ENCODE results near the gene EN2.

Gene EN2

DNA sequence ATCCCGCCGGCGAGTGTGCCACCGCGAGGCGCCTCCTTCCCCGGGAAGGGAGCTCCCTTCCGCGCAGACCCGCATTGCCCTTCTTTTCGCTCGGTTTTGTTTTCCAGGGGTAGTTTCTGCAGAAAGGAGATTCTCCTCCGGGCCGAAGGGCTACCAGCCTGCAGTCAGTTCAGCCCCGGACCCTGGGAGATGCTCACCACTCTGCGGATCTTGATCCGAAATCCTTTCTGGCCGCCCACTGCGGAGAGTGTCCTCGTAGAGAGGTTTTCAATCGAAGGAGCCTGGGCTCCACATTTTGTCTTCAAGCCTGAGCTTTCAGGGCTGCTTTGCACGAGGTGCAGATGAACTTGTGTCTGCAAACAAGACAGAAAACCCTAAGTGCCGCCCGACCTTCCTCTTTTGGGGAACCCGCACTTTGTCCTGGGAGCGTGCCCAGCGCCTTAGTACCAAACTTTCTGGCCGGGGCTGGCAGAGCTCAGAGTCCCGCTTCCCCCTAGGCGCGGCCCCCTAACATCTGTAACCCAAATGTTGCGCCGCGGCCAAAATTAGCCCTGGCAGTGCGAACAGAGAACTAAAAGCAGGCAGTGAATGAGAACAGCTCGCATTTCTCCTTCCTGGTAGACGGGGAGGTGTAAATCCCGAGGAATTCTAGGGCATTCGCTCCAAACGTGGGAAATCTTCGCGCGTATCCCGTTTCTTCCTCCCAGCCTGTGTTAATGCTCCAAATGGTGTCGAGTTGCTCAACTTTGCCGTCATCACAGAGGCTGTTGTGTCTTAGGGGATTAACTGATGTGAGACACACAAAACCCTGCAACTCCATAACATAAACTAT lies 6.7 kb upstream of the EN2 start:
- no peak for DNase-seq (ENCODE audit: low spot score)

DNA sequence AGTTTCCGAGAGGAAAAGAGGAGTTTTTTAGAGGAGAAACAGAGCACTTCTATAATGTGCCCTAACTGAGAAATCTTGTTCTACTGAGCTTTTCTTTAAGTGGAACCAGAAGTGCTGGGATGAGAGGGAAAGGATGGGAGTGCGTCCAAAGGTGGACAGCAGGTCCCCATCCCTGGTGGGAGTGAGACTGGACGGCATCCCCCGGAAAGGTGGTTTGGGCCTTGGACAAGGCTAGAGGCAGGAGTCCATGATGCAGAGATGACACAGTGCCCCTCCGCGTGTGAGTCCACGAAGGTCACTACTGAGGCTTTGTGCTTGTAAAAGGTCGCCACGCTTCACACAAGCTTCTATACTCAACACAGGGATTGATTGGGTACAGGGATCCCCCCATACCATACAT lies 6.1 kb upstream of the EN2 start:
- no peak for DNase-seq (ENCODE audit: low spot score)

DNA sequence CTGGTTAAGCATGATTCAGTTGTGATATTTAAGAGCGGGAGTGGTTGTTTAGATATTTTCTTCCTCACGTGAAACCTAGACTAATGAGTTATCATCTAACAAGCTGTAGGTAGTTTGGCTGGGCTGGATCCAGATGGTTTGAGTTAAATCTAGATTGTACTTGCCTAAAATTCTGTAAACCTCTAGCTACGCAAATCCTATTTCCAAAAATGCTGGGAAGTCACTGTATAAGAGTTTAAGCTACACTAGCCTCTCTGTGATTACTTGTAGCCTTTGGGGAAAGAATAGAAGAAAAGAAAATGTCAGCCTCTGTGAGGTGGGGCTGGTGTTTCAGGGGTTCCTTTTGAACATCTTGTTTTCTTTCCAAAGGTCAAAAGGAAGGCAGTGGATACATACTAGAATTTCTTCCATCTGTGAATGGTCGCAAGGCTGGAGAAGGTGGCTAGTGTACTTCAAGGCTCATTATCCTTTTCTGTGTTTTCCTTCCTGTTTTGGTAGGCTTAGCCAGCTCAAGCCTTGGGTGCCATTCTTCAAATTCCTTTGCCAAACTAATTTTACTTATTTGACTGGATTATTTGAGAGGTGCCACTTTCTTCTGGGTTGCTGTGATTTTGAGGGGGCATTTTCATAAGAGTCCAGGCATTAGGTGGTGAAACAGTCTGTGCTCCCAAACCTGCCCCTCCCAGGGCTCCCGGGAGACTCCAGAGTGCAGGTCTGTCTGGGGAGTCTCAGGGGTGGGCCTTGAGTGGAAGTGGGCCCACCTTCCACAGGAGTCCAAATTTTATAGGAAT lies 5.2 kb upstream of the EN2 start:
- no peak for DNase-seq (ENCODE audit: low spot score)

DNA sequence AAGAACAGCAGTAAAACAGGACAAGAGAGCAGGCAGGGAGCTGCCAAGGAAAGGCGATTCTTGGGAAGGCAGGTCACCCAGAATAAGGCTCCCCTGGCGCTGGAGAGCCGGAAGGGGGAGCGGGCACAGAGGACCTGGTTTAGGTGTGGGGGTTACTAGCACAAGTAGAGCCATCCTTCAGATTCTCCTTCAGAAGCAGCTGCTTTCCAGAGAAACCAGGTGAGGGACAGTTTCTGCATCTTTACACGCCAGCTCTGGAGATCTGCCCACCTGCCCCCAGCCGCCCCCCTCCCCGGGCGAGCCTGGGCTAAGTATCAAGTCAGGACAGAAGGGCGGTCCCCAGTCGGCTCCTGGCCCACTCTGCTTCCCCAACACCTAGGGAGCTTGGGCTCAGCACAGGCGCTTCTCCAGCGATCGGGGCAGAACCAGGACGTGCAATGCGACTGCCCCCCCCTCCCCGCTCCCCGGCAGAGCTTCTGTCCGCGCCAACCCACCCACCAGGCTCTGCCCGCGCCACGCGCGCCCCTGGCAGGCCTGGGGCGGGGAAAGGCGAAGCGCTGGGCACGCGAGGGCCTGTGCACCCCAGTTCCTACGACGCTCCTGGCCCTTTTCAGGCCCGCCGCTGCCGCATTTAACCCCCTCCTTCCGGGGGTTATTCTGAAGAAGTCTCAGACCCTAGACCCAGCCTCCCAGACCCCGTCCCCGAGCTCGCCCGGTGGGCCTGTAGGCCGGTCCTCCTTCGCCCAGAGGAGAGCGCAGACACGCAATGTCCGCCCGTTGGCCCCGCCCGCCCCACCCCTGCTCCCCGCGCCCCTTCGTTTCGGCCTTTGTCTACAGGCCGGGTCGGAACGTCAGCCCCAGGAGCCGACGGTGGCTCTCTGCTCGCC lies 4.4 kb upstream of the EN2 start:
- no peak for DNase-seq (ENCODE audit: low spot score)

DNA sequence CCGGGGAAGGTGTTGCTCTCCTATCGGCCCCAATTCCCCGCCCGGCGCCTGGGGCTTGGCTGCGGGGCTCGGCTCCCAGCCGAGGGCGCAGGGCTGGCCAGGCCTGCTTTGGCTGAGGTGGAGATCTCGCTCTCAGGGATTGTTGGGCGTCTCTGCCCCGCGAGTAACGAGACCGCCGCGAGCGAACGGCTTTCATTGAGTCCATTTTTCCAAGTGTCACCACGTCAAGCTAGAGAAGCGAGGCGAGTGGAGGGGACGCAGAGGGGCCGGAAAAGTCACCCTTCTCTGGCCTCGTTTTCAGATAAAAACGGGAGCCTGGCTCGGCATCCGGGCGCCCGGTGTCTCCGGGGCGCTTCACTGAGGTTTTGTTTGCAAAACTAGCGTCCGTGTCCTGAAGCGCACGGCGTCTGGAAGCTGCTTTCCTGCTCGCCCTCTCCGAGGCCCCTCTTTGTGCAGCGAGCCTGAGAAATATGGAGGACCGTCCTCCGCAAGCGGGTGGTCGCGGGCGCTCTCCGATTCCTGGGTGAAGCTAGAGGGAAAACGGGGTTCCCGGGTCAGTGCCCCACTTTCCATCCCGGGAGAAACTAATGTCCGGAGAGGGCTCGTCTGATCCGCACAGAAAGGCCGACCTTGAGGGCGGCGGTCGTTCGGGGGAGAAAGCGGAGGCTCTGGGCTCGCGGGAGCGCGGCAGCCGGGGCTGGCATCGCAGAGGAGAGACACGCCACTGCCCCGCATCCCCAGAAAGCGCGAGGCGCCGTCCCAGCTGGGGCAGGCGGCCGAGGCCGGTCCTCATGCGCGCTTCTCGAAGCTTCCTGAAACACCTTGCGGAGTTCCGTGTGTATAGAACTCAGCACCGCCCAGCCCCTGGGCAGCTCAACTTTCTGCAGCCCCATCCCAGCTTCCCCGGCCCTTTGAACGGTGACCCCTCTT lies 3.5 kb upstream of the EN2 start:
- DNase-seq (ENCODE audit: low spot score) = no peak

DNA sequence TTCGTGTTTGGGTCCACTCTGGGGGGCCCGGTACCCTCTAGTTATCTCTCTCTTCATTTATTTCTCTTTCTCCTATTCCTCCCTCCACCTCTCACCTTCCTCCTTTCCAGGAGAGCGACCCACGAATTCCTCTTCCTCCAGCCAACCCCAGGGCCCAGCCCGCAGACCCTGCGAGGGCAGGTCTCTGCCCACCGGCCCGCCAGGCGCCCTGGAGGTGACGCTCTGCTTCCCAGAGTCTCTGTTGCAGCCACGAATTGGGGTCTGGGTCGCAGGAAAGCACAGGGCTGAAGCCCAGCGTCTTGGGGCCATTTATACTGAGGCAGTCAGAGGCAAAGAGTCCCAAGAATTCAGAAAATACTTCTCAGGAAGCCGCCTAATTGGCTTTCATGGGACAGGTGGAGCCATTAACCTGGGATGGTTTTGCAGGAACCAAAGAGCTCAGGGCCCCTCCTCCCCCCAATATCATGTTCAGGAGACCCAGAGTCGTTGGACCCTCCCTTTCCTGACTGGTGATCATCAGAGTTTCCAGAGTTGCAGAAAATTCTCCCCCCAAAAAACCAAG lies 2.7 kb upstream of the EN2 start:
- DNase-seq (ENCODE audit: low spot score) = no peak

DNA sequence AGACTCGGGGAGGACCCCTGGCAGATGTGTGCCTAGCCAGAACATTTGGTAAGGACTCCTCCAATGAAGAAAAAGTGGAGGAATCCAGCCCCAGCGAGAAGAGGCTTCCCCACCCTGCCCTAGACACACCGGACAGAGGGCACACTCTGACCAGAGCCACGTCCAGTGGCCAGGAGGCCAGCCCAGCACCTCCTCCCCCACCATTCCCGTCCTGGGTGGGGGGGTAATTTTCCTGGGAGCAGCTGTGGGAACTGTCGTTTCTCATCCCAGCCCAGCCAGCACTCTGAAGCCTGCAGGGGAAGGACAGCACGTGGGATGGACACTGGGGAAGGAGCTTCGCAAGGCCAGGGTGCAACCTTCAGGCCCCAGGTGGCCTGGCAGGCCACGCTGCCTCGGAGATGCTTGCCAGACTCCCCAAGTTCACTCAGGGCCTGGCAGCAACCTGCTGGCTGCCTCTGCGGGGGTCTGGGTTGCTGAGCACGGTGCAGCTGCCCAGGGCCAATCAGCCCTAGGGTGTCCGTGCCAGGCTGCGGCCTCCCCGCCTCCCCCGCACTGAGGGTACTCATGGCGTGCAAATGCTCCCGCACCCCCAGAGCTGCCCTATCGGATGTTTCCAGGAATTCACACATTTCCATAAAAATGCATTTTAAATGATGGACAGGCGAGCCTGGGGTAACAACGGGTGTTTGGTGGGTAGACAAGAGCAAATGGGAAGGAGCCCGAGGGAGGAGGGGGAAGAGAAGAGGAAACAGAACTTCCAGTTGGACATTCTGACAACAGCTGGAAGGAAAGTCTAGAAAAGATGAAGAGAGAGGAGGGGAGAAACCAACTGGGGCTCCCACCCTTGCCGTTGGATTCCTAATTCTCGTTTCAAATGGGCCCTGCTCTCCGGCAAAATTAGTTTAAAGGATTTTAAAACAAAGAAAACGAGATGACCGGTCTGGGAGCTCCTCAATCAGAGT lies 1.9 kb upstream of the EN2 start:
- no peak for DNase-seq (ENCODE audit: low spot score)

DNA sequence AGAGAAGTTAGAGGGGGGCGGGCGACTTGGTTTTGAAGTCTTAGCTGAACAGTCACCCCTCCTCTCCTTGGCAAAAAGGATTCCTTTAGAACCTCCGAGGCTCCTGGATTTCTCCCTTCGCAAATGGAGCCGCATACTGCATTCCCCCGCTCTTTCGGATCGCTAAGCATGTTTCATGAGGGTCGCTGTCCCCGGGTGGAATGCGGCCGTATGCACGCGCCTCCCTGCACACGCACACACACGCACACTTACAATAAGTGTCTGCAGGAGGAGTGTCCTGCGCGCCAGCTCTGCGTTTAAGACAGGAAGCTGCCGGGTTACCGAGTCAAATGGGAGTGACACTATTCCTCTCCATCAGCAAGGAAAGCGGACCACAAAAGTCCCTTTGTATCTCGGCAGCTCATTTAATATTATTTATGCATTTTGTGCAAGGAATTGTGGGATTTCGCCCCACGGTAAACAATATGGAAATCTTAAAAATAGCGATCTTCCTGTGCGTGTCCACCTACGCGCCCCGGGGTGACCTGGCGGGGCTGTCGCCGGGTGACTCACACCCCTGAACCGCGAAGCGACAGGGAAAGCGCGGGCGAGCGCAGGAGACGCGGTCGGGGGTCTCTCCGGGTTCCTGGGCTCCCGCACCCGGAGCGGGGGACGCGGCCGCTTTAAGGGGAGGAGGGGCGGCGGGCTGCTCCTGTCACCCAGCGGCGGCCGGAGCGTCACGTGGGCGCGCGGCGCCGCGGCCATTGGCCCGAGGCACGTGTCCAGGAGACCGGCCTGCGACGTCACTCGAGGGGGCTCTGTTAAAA lies 988 bp upstream of the EN2 start:
- peak; percentile 85 for DNase-seq (ENCODE audit: low spot score)

DNA sequence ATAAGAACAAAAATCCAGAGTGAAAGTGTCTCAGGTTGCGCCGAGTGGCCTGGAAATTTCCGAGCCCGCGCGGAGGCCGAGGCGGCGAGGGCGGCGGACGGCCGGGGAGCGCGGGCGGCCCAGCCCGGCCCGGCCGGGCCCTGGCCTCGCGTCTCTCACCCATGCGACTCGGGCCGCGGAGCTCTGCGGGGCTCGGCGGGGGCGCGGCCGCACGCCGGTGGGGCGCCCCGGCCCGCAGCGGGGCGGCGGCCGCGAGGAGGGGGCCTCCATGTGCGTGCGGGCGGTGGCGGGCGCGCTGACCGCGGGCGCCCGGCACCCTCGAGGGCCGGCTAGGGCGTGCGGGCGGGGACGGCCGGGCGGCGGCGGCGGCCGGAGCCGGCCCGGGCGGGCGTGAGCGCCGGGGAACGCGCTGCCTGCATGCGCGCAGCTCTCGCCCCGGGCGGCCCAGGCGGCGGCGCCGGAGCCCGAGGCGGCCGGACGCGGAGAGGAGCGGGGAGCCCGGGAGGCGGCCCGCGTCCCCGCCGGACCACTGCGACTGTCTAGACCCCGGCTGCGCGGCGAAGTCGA lies 302 bp upstream of the EN2 start:
- DNase-seq (ENCODE audit: low spot score) = no peak

DNA sequence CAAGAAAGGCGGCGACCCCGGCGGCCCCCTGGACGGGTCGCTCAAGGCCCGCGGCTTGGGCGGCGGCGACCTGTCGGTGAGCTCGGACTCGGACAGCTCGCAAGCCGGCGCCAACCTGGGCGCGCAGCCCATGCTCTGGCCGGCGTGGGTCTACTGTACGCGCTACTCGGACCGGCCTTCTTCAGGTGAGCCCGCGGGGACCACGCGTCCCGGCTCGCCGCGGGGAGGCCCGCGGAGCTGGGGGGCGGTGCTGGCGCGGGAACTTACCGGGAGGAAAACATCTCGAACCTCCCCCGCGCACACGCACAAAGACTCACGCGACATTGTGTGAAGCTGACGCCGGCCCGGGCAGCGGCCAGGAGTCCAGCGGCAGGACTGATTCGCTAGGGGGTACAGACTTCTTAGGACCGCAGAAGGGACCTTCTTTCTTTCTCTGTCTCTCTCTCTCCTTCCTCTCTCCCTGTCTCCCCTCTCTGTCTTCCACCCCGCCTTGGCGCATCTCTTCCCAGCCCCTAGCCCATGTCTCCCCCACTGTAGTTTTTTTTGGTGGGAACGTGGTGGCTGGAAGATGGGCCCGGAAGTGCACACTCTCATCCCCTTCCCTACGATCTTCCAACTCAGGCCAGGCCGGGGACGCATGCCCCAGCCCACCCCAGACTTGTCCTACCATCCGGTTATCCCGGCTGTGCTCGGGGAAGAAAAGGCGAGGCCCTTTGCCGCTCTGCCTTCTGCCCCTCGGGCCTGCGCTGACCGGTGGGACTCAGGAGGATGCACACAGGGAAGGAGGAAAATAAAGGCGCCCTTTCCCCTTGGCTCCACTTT lies 1.2 kb downstream of the EN2 start:
- DNase-seq (ENCODE audit: low spot score) = no peak

DNA sequence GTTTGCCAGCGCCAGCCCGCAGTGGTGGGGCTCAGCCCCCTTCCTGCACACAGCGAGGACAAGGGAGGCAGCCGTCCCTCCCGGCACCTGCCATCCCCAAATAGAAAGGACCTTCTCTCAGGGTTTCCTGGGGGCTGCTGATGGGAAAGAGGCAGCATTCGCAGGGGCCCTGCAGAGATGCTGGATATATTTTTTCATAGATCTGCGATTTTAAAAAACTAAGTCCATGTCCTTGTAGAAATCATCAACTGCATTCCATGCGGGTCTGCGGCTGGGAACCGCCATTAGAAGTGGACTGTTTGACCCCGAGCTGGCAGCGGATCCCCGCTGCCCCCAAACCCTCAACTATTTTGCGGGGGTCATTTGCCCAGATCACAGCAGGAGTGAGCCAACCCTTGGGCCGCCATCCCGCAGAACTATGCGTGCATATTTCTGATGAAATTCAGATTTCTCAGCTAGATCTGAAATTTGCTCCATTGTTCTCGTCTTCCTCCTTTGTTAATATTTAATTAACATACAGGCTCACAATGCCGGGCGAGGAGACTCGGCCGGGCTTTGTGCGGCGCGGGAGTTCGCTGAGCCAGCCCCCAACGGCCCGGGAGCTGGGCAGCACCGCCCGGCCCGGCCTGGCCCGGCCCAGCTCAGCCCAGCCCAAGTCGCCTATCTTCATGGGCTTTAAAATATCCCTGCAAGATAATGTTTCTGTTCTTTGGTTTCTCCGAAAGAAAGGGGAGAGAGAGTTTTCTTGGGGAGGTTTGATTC lies 2.0 kb downstream of the EN2 start:
- DNase-seq (ENCODE audit: low spot score) = no peak

DNA sequence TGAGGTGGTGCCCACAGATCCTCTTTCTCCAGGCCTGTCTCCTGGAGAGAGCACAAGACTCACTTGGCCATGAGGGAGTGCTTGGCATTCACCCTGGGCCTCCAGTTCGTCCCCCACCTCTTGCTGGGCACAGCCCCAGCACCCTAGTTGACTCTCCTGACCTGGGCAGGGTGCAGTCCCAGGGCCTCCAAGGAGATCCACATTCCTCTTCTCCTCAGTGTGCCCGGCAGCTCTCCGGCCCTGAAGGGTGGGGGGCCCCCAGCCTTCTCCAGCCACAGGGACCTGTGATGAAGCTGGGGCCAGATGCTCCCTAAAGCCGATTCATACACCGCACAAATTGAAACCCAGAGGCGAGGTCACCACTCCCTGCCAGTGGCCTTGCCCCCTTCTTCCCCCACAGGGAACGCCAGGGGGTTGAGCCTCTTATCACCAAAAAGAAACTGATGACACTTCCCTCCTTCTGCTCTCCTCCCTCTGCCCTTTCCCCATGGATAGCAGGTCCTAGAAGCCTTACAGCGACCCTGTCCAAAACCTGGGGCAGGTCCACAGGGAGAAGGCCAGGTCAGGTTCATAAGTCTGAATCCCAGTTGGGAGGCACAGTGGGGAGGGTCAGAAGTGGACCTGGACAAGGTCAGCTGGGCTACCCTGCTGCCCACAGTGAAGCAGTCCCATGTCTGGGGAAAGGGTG lies 3.1 kb downstream of the EN2 start:
- no peak for DNase-seq (ENCODE audit: low spot score)

DNA sequence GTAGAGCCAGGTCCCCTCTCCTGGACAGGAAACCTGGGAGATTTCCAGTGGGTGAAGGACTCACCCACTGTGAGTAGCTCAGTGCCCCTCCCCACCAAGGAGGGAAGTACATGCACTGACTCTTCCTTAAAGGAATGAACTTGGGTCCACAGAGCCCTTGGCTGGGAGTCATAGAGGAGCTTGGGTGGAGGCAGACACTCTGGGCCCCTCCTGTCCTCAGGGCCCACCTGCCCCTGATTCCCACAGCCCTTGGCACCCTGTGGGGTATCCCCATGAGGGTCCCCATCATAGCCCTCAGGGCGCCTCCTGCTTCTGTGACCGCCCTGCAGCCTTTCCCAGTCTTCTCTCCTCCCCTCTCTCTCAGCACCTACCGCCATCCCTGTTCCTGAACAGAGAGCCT lies 3.7 kb downstream of the EN2 start:
- no peak for DNase-seq (ENCODE audit: low spot score)

DNA sequence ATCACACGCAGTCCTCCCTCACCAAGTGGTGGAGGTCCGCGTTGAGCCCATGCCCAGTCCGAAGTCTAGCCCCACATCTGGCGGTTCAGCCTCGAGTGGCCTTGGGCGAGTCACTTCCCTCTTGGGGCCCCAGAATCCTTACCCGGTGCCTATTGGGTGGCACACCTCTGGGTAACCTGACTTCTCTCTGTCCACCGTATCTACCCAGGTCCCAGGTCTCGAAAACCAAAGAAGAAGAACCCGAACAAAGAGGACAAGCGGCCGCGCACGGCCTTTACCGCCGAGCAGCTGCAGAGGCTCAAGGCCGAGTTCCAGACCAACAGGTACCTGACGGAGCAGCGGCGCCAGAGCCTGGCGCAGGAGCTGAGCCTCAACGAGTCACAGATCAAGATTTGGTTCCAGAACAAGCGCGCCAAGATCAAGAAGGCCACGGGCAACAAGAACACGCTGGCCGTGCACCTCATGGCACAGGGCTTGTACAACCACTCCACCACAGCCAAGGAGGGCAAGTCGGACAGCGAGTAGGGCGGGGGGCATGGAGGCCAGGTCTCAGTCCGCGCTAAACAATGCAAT lies 4.3 kb downstream of the EN2 start:
- DNase-seq (ENCODE audit: low spot score) = no peak

DNA sequence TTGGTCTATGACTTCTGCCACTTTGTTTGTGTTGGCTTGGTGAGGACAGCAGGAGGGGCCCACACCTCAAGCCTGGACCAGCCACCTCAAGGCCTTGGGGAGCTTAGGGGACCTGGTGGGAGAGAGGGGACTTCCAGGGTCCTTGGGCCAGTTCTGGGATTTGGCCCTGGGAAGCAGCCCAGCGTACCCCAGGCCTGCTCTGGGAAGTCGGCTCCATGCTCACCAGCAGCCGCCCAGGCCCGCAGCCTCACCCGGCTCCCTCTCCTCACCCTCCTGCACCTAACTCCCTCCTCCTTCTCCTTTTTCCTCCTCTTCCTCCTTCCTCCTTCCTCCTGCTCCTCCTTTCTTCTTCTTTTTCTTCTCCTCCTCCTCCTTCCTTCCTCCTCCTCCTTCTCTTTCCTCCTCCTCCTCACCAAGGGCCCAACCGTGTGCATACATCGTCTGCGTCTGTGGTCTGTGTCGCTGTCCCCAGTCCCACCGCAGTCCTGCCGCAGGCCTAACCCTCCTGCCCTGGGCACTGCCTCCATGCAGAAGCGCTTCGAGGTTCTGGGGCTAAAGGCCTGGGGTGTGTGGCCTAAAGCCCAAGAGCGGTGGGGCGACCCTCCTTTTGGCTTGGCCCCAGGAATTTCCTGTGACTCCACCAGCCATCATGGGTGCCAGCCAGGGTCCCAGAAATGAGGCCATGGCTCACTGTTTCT lies 5.3 kb downstream of the EN2 start:
- no peak for DNase-seq (ENCODE audit: low spot score)
